ENCODE measurements around the gene FAM186B.
"Not testable (repeated sequence)": the region's sequence is repeated elsewhere in the genome, so short reads cannot be mapped to it uniquely, and the experiment has no call there.

Gene FAM186B

GRCh38 chr12:49633703-49634345 lies 28.4 kb upstream of the FAM186B start:
- DNase-seq = no peak

GRCh38 chr12:49632986-49633702 lies 27.7 kb upstream of the FAM186B start:
- DNase-seq = no peak

GRCh38 chr12:49632401-49632800 lies 27.0 kb upstream of the FAM186B start:
- no peak for DNase-seq

GRCh38 chr12:49631336-49631907 lies 26.0 kb upstream of the FAM186B start:
- no peak for DNase-seq

GRCh38 chr12:49627752-49628360 lies 22.4 kb upstream of the FAM186B start:
- no peak for DNase-seq

GRCh38 chr12:49626836-49627235 lies 21.4 kb upstream of the FAM186B start:
- no peak for DNase-seq

GRCh38 chr12:49626169-49626835 lies 20.9 kb upstream of the FAM186B start:
- no peak for DNase-seq

- no peak for DNase-seq
Measured at GRCh38 chr12:49624921-49625577, 19.6 kb upstream of the FAM186B start.

GRCh38 chr12:49623142-49623904 lies 17.9 kb upstream of the FAM186B start, which contains the start of gene PRPF40B:
TSS of gene PRPF40B (plus strand) at chr12:49623561. CDS start at chr12:49623591, 30 bp downstream.
- peak; percentile 91 for DNase-seq

- peak; percentile 43 for DNase-seq
Measured at GRCh38 chr12:49622501-49623141, 17.2 kb upstream of the FAM186B start.

- DNase-seq = no peak
Measured at GRCh38 chr12:49621651-49622500, 16.4 kb upstream of the FAM186B start.

GRCh38 chr12:49619286-49619685 lies 13.8 kb upstream of the FAM186B start:
- no peak for DNase-seq

- no peak for DNase-seq
Measured at GRCh38 chr12:49618576-49618975, 13.1 kb upstream of the FAM186B start.

GRCh38 chr12:49616533-49617219 lies 11.2 kb upstream of the FAM186B start:
- no peak for DNase-seq

- DNase-seq = no peak
Measured at GRCh38 chr12:49615725-49616124, 10.3 kb upstream of the FAM186B start.

- no peak for DNase-seq
Measured at GRCh38 chr12:49612210-49612609, 6.8 kb upstream of the FAM186B start.

GRCh38 chr12:49610785-49611184 lies 5.3 kb upstream of the FAM186B start:
- DNase-seq = not testable (repeated sequence)

- DNase-seq = no peak
Measured at GRCh38 chr12:49609875-49610154, 4.4 kb upstream of the FAM186B start.

GRCh38 chr12:49609059-49609874 lies 3.8 kb upstream of the FAM186B start:
- no peak for DNase-seq
